Liver (tissue), 9 donors: ENCODE data around the gene CYB5D1. TPM values are rescaled to one million over a fixed set of nuclear protein-coding genes. Genes with fewer than 3 reads are reported as not detected.

Source experiments
- DNase-seq: peaks from one replicate; pipeline ENCODE4 v3.0.0-alpha.2; 2017; ENCODE audit warnings: low spot score
- H3K27ac ChIP-seq, 2 donors: one replicate each; pipeline ENCODE4 v1.7.0; 2013; ENCODE audit warnings: inconsistent platforms in 2 of 2, low read length in 2 of 2, control low read depth in 1 of 2, low read depth in 1 of 2, mild to moderate bottlenecking in 1 of 2
- H3K27me3 ChIP-seq, 4 donors: one replicate each; pipeline versions ENCODE4 v1.6.1 to v1.7.0; 2013; ENCODE audit warnings: low read length in 3 of 4, inconsistent platforms in 1 of 4, mild to moderate bottlenecking in 1 of 4, moderate library complexity in 1 of 4; ENCODE audit not compliant: control insufficient read depth in 4 of 4, insufficient read depth in 4 of 4
- H3K36me3 ChIP-seq, 4 donors: one replicate each; pipeline versions ENCODE4 v1.6.1 to v1.7.0; 2013; ENCODE audit warnings: low read length in 3 of 4, mild to moderate bottlenecking in 3 of 4, low read depth in 1 of 4, moderate library complexity in 1 of 4; ENCODE audit not compliant: control insufficient read depth in 4 of 4, insufficient read depth in 3 of 4
- H3K4me1 ChIP-seq, 4 donors: one replicate each; pipeline versions ENCODE4 v1.6.1 to v1.7.0; 2013; ENCODE audit warnings: low read length in 3 of 4, mild to moderate bottlenecking in 3 of 4, moderate library complexity in 1 of 4; ENCODE audit not compliant: control insufficient read depth in 4 of 4, insufficient read depth in 4 of 4
- H3K4me3 ChIP-seq, 3 donors: one replicate each; pipeline versions ENCODE4 v1.6.1 to v1.7.0; 2013; ENCODE audit warnings: low read length in 3 of 3, control low read depth in 1 of 3, low read depth in 1 of 3, mild to moderate bottlenecking in 1 of 3
- H3K9ac ChIP-seq, 2 donors: one replicate each; pipeline ENCODE4 v1.7.0; 2013; ENCODE audit warnings: low read length in 2 of 2, mild to moderate bottlenecking in 2 of 2, moderate library complexity in 2 of 2, control low read depth in 1 of 2, low read depth in 1 of 2
- H3K9me3 ChIP-seq, 4 donors: one replicate each; pipeline versions ENCODE4 v1.6.1 to v1.7.0; 2013; ENCODE audit warnings: low read length in 3 of 4; ENCODE audit not compliant: control insufficient read depth in 4 of 4
- ATF3 ChIP-seq: IDR thresholded peaks from 2 replicates; pipeline ENCODE4 v1.6.1; 2016; ENCODE audit warnings: antibody characterized with exemption
- EGR1 ChIP-seq, 2 donors: IDR thresholded peaks; 2 replicates each; pipeline ENCODE4 v1.6.1; 2016 to 2018; ENCODE audit warnings: antibody characterized with exemption in 2 of 2, low read depth in 2 of 2
- FOXA1 ChIP-seq: IDR thresholded peaks from 2 replicates; pipeline ENCODE4 v1.6.1; 2016; ENCODE audit warnings: antibody characterized with exemption
- FOXA2 ChIP-seq: IDR thresholded peaks from 2 replicates; pipeline ENCODE4 v1.6.1; 2016; ENCODE audit warnings: antibody characterized with exemption
- GABPA ChIP-seq, 2 donors: IDR thresholded peaks in 1 of 2; conservative IDR thresholded peaks in 1 of 2; 2 replicates each; pipeline ENCODE4 v1.6.1; 2016; ENCODE audit warnings: antibody characterized with exemption in 2 of 2, mild to moderate bottlenecking in 1 of 2, moderate library complexity in 1 of 2
- HNF4A ChIP-seq, 2 donors: conservative IDR thresholded peaks; 2 replicates each; pipeline ENCODE4 v1.6.1; 2016; ENCODE audit warnings: antibody characterized with exemption in 2 of 2, mild to moderate bottlenecking in 2 of 2
- HNF4G ChIP-seq: IDR thresholded peaks from 2 replicates; pipeline ENCODE4 v1.6.1; 2016; ENCODE audit warnings: antibody characterized with exemption
- JUND ChIP-seq, 2 donors: IDR thresholded peaks; 2 replicates each; pipeline ENCODE4 v1.6.1; 2016; ENCODE audit warnings: antibody characterized with exemption in 2 of 2
- NR2F2 ChIP-seq: IDR thresholded peaks from 2 replicates; pipeline ENCODE4 v1.6.1; 2016; ENCODE audit warnings: antibody characterized with exemption
- RAD21 ChIP-seq, 2 donors: IDR thresholded peaks; 2 replicates each; pipeline ENCODE4 v1.6.1; 2016; ENCODE audit warnings: antibody characterized with exemption in 2 of 2, mild to moderate bottlenecking in 2 of 2
- RXRA ChIP-seq, 2 donors: IDR thresholded peaks; 2 replicates each; pipeline ENCODE4 v1.6.1; 2017 to 2018; ENCODE audit warnings: antibody characterized with exemption in 2 of 2, mild to moderate bottlenecking in 1 of 2
- TAF1 ChIP-seq: conservative IDR thresholded peaks from 2 replicates; pipeline ENCODE4 v1.6.1; 2016; ENCODE audit warnings: antibody characterized with exemption, mild to moderate bottlenecking
- YY1 ChIP-seq: IDR thresholded peaks from 2 replicates; pipeline ENCODE4 v1.6.1; 2016; ENCODE audit warnings: antibody characterized with exemption, mild to moderate bottlenecking
- WGBS: extraction: QIAGEN DNeasy Blood & Tissue Kit; methylation state at CpG from one replicate; pipeline ENCODE4 v1.1.7; 2013; 5-methylcytosine and 5-hydroxymethylcytosine counted together
- polyA plus RNA-seq, 2 donors: library from polyadenylated mRNA; stranded (reverse) in 1 of 2; unstranded in 1 of 2; fragments of 200-250 nt in 1 of 2; fragments of >200 nt in 1 of 2; fragmentation: Nextera tagmentation in 1 of 2; extraction: Ambion mirVana in 1 of 2; gene quantifications; one replicate each; pipeline versions ENCODE4 v1.2.1 to v1.2.3, GENCODE V29; 2013 to 2015
- total RNA-seq, 2 donors: library from RNA; depleted of rRNA; stranded (reverse); fragments of >200 nt; gene quantifications; one replicate each; pipeline ENCODE4 v1.2.3, GENCODE V29; 2014
- TF ChIP-seq, protein P1 (sequence below): IDR thresholded peaks from 2 replicates; pipeline ENCODE4 v1.6.1; 2016; ENCODE audit warnings: antibody characterized with exemption
- TF ChIP-seq, protein P2 (sequence below): fragments of 150-350 bp; IDR thresholded peaks from 2 replicates; pipeline ENCODE4 v1.5.1; 2017; ENCODE audit warnings: improper control_type of control experiment, low read depth, low read length; ENCODE audit not compliant: missing input control
- TF ChIP-seq, protein P3 (sequence below): IDR thresholded peaks from 2 replicates; pipeline ENCODE4 v1.6.1; 2016; ENCODE audit warnings: antibody characterized with exemption, mild to moderate bottlenecking
- TF ChIP-seq, protein P4 (sequence below): IDR thresholded peaks from 2 replicates; pipeline ENCODE4 v1.6.1; 2016; ENCODE audit warnings: antibody characterized with exemption
- donor health status: healthy.
- donor health status: healthy.
- donor health status: healthy.
- donor health status: healthy.
- donor health status: healthy.

CYB5D1 gene
- total and polyA plus RNA-seq, 4 donors = 2.5 to 12.0 (median 6.6) TPM

GRCh38 chr17:7811251-7811650 lies 46.6 kb upstream of the CYB5D1 start:
- Histone ChIP-seq H3K9ac (no peak overlapping the region), H3K27ac (no peak overlapping the region), H3K9me3 (no peaks in the 10 kb centered on the region), H3K4me1 (no peaks in the 10 kb centered on the region), H3K36me3 (no peaks in the 10 kb centered on the region), H3K27me3 (no peaks in the 10 kb centered on the region), H3K4me3 (no peak overlapping the region)
- 73% methylated on average over 3 of the region's 3 CpGs for WGBS
- no peak for TF ChIP-seq JUND (IDR thresholded peaks at IDR 0.05)
- TF ChIP-seq FOXA2 = no peak
- no peak for TF ChIP-seq HNF4A (conservative IDR thresholded peaks at IDR 0.05)
- TF ChIP-seq TAF1 = no peak
- TF ChIP-seq, protein P1, sequence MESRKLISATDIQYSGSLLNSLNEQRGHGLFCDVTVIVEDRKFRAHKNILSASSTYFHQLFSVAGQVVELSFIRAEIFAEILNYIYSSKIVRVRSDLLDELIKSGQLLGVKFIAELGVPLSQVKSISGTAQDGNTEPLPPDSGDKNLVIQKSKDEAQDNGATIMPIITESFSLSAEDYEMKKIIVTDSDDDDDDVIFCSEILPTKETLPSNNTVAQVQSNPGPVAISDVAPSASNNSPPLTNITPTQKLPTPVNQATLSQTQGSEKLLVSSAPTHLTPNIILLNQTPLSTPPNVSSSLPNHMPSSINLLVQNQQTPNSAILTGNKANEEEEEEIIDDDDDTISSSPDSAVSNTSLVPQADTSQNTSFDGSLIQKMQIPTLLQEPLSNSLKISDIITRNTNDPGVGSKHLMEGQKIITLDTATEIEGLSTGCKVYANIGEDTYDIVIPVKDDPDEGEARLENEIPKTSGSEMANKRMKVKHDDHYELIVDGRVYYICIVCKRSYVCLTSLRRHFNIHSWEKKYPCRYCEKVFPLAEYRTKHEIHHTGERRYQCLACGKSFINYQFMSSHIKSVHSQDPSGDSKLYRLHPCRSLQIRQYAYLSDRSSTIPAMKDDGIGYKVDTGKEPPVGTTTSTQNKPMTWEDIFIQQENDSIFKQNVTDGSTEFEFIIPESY = no peak
- TF ChIP-seq YY1 = no peak
- DNase-seq = no peak

DNA sequence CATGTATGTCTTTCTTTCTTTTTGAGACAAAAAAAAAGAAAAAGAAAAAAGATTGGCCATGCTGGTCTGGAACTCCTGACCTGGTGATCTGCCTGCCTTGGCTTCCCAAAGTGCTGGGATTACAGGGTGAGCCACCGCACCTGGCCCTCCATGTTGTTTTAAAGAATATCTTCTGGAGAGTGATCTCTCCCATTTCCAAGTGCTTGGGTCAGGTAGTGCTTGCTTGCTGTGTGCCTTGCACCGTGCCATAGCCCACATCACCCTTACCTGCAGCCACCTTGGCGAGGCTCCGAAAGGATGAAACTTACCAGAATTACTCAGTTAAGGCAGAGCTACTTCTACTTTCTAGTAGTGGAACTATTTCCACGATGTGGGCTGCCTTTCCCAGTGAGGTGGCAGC lies 42.8 kb upstream of the CYB5D1 start:
- no peak for DNase-seq
- no peaks in the 10 kb centered on the region for H3K27me3 ChIP-seq
- H3K36me3 ChIP-seq = no peaks in the 10 kb centered on the region
- no peaks in the 10 kb centered on the region for H3K9me3 ChIP-seq
- WGBS = 90% methylated on average over 5 of the region's 5 CpGs
- TF ChIP-seq, protein P2, sequence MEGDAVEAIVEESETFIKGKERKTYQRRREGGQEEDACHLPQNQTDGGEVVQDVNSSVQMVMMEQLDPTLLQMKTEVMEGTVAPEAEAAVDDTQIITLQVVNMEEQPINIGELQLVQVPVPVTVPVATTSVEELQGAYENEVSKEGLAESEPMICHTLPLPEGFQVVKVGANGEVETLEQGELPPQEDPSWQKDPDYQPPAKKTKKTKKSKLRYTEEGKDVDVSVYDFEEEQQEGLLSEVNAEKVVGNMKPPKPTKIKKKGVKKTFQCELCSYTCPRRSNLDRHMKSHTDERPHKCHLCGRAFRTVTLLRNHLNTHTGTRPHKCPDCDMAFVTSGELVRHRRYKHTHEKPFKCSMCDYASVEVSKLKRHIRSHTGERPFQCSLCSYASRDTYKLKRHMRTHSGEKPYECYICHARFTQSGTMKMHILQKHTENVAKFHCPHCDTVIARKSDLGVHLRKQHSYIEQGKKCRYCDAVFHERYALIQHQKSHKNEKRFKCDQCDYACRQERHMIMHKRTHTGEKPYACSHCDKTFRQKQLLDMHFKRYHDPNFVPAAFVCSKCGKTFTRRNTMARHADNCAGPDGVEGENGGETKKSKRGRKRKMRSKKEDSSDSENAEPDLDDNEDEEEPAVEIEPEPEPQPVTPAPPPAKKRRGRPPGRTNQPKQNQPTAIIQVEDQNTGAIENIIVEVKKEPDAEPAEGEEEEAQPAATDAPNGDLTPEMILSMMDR = no peak
- TF ChIP-seq NR2F2 = no peak
- TF ChIP-seq, protein P1 = no peak
- TF ChIP-seq JUND (IDR thresholded peaks at IDR 0.05) = no peak
- TF ChIP-seq, protein P3, sequence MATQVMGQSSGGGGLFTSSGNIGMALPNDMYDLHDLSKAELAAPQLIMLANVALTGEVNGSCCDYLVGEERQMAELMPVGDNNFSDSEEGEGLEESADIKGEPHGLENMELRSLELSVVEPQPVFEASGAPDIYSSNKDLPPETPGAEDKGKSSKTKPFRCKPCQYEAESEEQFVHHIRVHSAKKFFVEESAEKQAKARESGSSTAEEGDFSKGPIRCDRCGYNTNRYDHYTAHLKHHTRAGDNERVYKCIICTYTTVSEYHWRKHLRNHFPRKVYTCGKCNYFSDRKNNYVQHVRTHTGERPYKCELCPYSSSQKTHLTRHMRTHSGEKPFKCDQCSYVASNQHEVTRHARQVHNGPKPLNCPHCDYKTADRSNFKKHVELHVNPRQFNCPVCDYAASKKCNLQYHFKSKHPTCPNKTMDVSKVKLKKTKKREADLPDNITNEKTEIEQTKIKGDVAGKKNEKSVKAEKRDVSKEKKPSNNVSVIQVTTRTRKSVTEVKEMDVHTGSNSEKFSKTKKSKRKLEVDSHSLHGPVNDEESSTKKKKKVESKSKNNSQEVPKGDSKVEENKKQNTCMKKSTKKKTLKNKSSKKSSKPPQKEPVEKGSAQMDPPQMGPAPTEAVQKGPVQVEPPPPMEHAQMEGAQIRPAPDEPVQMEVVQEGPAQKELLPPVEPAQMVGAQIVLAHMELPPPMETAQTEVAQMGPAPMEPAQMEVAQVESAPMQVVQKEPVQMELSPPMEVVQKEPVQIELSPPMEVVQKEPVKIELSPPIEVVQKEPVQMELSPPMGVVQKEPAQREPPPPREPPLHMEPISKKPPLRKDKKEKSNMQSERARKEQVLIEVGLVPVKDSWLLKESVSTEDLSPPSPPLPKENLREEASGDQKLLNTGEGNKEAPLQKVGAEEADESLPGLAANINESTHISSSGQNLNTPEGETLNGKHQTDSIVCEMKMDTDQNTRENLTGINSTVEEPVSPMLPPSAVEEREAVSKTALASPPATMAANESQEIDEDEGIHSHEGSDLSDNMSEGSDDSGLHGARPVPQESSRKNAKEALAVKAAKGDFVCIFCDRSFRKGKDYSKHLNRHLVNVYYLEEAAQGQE = no peak
- TF ChIP-seq HNF4G = no peak
- TF ChIP-seq, protein P4, sequence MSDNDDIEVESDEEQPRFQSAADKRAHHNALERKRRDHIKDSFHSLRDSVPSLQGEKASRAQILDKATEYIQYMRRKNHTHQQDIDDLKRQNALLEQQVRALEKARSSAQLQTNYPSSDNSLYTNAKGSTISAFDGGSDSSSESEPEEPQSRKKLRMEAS = no peak
- TF ChIP-seq EGR1 (IDR thresholded peaks at IDR 0.05; ENCODE audit: low read depth in 2 of 2) = no peak
- no peak for TF ChIP-seq FOXA2
- TF ChIP-seq TAF1 = no peak
- no peak for TF ChIP-seq HNF4A (conservative IDR thresholded peaks at IDR 0.05)
- TF ChIP-seq RXRA (IDR thresholded peaks at IDR 0.05) = no peak
- TF ChIP-seq GABPA (IDR thresholded peaks at IDR 0.05 in 1 of 2, conservative IDR thresholded peaks at IDR 0.05 in 1 of 2) = no peak
- TF ChIP-seq RAD21 (IDR thresholded peaks at IDR 0.05) = no peak
- TF ChIP-seq FOXA1 = no peak
- TF ChIP-seq YY1 = no peak
- no peak for TF ChIP-seq ATF3
- no peak overlapping the region for H3K4me3 ChIP-seq
- no peak overlapping the region for H3K9ac ChIP-seq
- H3K4me1 ChIP-seq = no peaks in the 10 kb centered on the region
- H3K27ac ChIP-seq = no peak overlapping the region
